Mesodermal cell (in vitro differentiated cells): ENCODE data around the gene NUS1. TPM values are rescaled to one million over a fixed set of nuclear protein-coding genes. Genes with fewer than 3 reads are reported as not detected.
"Not testable (repeated sequence)": the region's sequence is repeated elsewhere in the genome, so short reads cannot be mapped to it uniquely, and the experiment has no call there.

Experiments
- H3K27ac ChIP-seq: 2 replicates; pipeline ENCODE4 v1.7.0; 2013; ENCODE audit warnings: mild to moderate bottlenecking, low read depth, low read length, moderate library complexity; ENCODE audit not compliant: severe bottlenecking
- H3K36me3 ChIP-seq: 2 replicates; pipeline ENCODE4 v1.7.1; 2013; ENCODE audit warnings: mild to moderate bottlenecking, low read length, moderate library complexity; ENCODE audit not compliant: control insufficient read depth, insufficient read depth
- H3K4me1 ChIP-seq: one replicate; pipeline ENCODE4 v1.7.1; 2013; ENCODE audit warnings: mild to moderate bottlenecking, low read length; ENCODE audit not compliant: insufficient read depth, control insufficient read depth, poor library complexity, severe bottlenecking
- H3K4me3 ChIP-seq: 2 replicates; pipeline ENCODE4 v1.7.0; 2013; ENCODE audit warnings: low read length, control low read depth, mild to moderate bottlenecking; ENCODE audit not compliant: insufficient read depth, poor library complexity, severe bottlenecking; ENCODE audit errors: extremely low read depth
- H3K9me3 ChIP-seq: 2 replicates; pipeline ENCODE4 v1.7.1; 2013; ENCODE audit warnings: mild to moderate bottlenecking, low read length, moderate library complexity; ENCODE audit not compliant: control insufficient read depth
- WGBS, 2 experiments: methylation state at CpG; one replicate each; pipeline ENCODE4 v1.1.5; 2013; ENCODE audit warnings: missing lambda C conversion rate in 2 of 2; ENCODE audit not compliant: insufficient coverage in 2 of 2; 5-methylcytosine and 5-hydroxymethylcytosine counted together
- polyA plus RNA-seq, 2 experiments: library from polyadenylated mRNA; stranded (reverse); fragments of 50-300 nt; gene quantifications; one replicate each; pipeline ENCODE4 v1.2.3, GENCODE V29; 2013

Gene NUS1
- 40.7 TPM for polyA plus RNA-seq (2013, experiment 1 of 2)
- 44.4 TPM for polyA plus RNA-seq (2013, experiment 2 of 2)

GRCh38 chr6:117674991-117675657, at the start of gene NUS1:
Gene NUS1, plus strand, starts transcription at chr6:117675469. Its CDS starts 202 bp downstream, at chr6:117675671.
- H3K36me3 ChIP-seq, result peaks cover 27% of the 10 kb centered on the region
- WGBS, 2 experiments, result 1% methylated on average over 20 to 40 of the region's 53 CpGs
- no peaks in the 10 kb centered on the region for H3K9me3 ChIP-seq
- peak within 1 kb of the TSS; percentile 39 for H3K27ac ChIP-seq
- H3K4me1 ChIP-seq, result no peaks in the 10 kb centered on the region
- peak within 1 kb of the TSS; percentile 67 for H3K4me3 ChIP-seq

GRCh38 chr6:117627533-117627932, 47.7 kb upstream of the NUS1 start:
- Histone ChIP-seq H3K4me1 (no peaks in the 10 kb centered on the region), H3K9me3 (peaks cover 31% of the 10 kb centered on the region), H3K36me3 (no peaks in the 10 kb centered on the region), H3K4me3 (no peak overlapping the region), H3K27ac (no peak overlapping the region)

GRCh38 chr6:117629119-117629660, 46.1 kb upstream of the NUS1 start:
- Histone ChIP-seq H3K27ac (no peak overlapping the region), H3K4me3 (no peak overlapping the region), H3K36me3 (no peaks in the 10 kb centered on the region), H3K9me3 (peaks cover 19% of the 10 kb centered on the region), H3K4me1 (no peaks in the 10 kb centered on the region)
- 83% methylated on average over 1 of the region's 1 CpG; no CpG with 5 or more reads in 1 of the 2 experiments for WGBS, 2 experiments

- Histone ChIP-seq H3K9me3 (no peaks in the 10 kb centered on the region), H3K36me3 (no peaks in the 10 kb centered on the region), H3K4me1 (no peaks in the 10 kb centered on the region), H3K4me3 (no peak overlapping the region), H3K27ac (no peak overlapping the region)
- no CpG with 5 or more reads among the region's 1 CpG for WGBS, 2 experiments
Observed at GRCh38 chr6:117637770-117638169, 37.5 kb upstream of the NUS1 start.

- 100% methylated on average over 1 of the region's 2 CpGs; no CpG with 5 or more reads in 1 of the 2 experiments for WGBS, 2 experiments
- Histone ChIP-seq H3K9me3 (no peaks in the 10 kb centered on the region), H3K4me3 (no peak overlapping the region), H3K36me3 (no peaks in the 10 kb centered on the region), H3K27ac (no peak overlapping the region), H3K4me1 (no peaks in the 10 kb centered on the region)
Observed at GRCh38 chr6:117642976-117643375, 32.3 kb upstream of the NUS1 start.

GRCh38 chr6:117651984-117652383, 23.3 kb upstream of the NUS1 start:
- WGBS, 2 experiments, result 82 to 93% methylated on average over 3 of the region's 3 CpGs
- not testable (repeated sequence) for H3K4me3 ChIP-seq, H3K36me3 ChIP-seq

GRCh38 chr6:117653949-117654348, 21.3 kb upstream of the NUS1 start:
- Histone ChIP-seq H3K4me3 (no peak overlapping the region), H3K9me3 (no peaks in the 10 kb centered on the region), H3K27ac (no peak overlapping the region), H3K36me3 (no peaks in the 10 kb centered on the region), H3K4me1 (no peaks in the 10 kb centered on the region)
- WGBS, 2 experiments, result 81 to 94% methylated on average over 2 of the region's 2 CpGs

More at GRCh38 chr6:117651984-117652383, 23.3 kb upstream of the NUS1 start:
- H3K9me3 ChIP-seq, H3K4me1 ChIP-seq, H3K27ac ChIP-seq: not testable (repeated sequence)

DNA sequence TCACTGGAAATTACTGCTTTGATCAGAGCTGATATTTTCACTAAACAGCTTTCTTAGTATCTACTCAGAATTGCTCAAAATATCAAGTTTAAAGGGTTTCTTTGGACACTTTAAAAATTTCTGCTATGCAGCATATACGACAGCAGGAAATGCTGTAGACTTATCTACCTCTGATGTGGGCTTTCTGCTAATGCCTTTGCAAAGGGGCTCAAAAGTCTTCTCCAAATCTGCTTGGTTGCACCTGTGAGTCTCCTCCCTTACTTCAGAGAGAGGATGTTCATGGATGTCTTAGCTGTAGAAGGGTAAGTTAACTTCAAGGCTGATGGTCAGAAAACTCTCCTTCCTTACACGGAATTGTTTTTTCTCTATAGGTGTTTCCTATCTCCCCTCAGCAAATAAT, 19.9 kb upstream of the NUS1 start:
- Histone ChIP-seq H3K9me3 (no peaks in the 10 kb centered on the region), H3K4me3 (no peak overlapping the region), H3K4me1 (no peaks in the 10 kb centered on the region), H3K27ac (no peak overlapping the region), H3K36me3 (no peaks in the 10 kb centered on the region)
- 82 to 91% methylated on average over 1 of the region's 2 CpGs for WGBS, 2 experiments

DNA sequence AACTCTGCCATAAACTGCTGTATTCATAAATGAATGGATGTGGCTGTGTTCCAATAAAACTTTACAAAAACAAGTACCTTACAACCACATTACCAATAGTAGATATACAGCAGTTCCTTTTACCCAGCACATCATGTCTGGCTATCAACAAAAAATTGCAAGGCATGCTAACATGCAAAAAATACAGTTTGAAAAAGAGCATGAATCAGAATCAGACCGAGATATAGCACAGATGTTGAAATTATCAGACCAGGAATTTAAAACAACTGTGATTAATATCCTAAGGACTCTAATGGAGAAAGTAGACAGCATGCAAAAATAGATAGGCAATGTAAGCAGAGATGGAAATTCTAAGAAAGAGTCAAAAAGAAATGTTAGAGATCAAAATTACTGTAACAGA, 8.4 kb upstream of the NUS1 start:
- no peaks in the 10 kb centered on the region for H3K4me1 ChIP-seq
- no peaks in the 10 kb centered on the region for H3K36me3 ChIP-seq
- WGBS, 2 experiments, result 57 to 80% methylated on average over 1 of the region's 1 CpG
- no peak overlapping the region for H3K4me3 ChIP-seq
- H3K9me3 ChIP-seq, result peaks cover 7% of the 10 kb centered on the region
- no peak overlapping the region for H3K27ac ChIP-seq

DNA sequence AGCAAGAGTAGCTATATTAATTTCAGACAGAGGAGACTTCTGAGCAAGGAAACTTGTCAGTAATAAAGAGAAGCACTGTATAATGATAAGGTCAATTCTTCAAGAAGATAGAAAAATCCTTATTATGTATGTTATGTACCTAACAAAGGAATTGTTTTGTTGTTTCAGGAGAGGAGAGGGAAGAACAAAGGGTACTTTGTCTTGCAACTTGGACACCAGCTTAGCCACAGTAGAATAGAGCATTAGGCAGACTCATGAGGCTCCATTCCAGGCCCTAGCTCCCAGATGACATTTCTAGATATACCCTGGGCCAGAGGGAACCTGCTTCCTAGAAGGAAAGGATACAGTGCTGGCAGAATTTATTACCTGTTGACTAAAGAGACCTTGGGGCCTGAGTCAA, 6.5 kb upstream of the NUS1 start:
- H3K36me3 ChIP-seq, result no peaks in the 10 kb centered on the region
- H3K4me3 ChIP-seq, result no peak overlapping the region
- no peak overlapping the region for H3K27ac ChIP-seq
- H3K4me1 ChIP-seq, result no peaks in the 10 kb centered on the region
- H3K9me3 ChIP-seq, result peaks cover 7% of the 10 kb centered on the region

GRCh38 chr6:117674503-117674902, 766 bp upstream of the NUS1 start:
- H3K27ac ChIP-seq, result no peak overlapping the region
- peaks cover 3% of the 10 kb centered on the region for H3K9me3 ChIP-seq
- H3K4me1 ChIP-seq, result no peaks in the 10 kb centered on the region
- 81 to 92% methylated on average over 6 of the region's 10 CpGs for WGBS, 2 experiments
- H3K4me3 ChIP-seq, result peak overlapping the region; percentile 67
- H3K36me3 ChIP-seq, result peaks cover 23% of the 10 kb centered on the region
